ENCODE measurements around the gene EPHA3.
"Not testable (repeated sequence)": the region's sequence is repeated elsewhere in the genome, so short reads cannot be mapped to it uniquely, and the experiment has no call there.

DNA sequence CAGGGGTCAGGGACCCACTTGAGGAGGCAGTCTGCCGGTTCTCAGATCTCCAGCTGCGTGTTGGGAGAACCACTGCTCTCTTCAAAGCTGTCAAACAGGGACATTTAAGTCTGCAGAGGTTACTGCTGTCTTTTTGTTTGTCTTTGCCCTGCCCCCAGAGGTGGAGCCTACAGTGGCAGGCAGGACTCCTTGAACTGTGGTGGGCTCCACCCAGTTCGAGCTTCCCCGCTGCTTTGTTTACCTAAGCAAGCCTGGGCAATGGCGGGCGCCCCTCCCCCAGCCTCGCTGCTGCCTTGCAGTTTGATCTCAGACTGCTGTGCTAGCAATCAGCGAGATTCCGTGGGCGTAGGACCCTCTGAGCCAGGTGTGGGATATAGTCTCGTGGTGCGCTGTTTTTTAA lies 243.5 kb downstream of the EPHA3 start:
- TF ChIP-seq, protein P1, sequence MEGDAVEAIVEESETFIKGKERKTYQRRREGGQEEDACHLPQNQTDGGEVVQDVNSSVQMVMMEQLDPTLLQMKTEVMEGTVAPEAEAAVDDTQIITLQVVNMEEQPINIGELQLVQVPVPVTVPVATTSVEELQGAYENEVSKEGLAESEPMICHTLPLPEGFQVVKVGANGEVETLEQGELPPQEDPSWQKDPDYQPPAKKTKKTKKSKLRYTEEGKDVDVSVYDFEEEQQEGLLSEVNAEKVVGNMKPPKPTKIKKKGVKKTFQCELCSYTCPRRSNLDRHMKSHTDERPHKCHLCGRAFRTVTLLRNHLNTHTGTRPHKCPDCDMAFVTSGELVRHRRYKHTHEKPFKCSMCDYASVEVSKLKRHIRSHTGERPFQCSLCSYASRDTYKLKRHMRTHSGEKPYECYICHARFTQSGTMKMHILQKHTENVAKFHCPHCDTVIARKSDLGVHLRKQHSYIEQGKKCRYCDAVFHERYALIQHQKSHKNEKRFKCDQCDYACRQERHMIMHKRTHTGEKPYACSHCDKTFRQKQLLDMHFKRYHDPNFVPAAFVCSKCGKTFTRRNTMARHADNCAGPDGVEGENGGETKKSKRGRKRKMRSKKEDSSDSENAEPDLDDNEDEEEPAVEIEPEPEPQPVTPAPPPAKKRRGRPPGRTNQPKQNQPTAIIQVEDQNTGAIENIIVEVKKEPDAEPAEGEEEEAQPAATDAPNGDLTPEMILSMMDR (IDR thresholded peaks at IDR 0.05), result not testable (repeated sequence)
- not testable (repeated sequence) for TF ChIP-seq POLR2AphosphoS5, POLR2A (IDR thresholded peaks at IDR 0.05)

Measured in prostate gland (tissue), 2 donors.